Breast epithelium (tissue), 3 donors: ENCODE results near the gene GPHA2.

Source experiments
- POLR2A ChIP-seq: fragments of 450-650 bp; IDR thresholded peaks from one replicate; pipeline ENCODE4 v1.6.1; 2016; ENCODE audit warnings: antibody characterized with exemption, mild to moderate bottlenecking, moderate library complexity
- POLR2AphosphoS5 ChIP-seq, 3 donors: sonication (generic); formaldehyde crosslinking; IDR thresholded peaks; one replicate each; pipeline ENCODE4 v1.6.1; 2017; ENCODE audit warnings: antibody characterized with exemption in 3 of 3
- TF ChIP-seq, protein P1 (sequence below), 3 donors: fragments of 450-650 bp; IDR thresholded peaks; one replicate each; pipeline ENCODE4 v1.5.1; 2016 to 2017; ENCODE audit warnings: antibody characterized with exemption in 3 of 3, mild to moderate bottlenecking in 3 of 3, moderate library complexity in 3 of 3

DNA sequence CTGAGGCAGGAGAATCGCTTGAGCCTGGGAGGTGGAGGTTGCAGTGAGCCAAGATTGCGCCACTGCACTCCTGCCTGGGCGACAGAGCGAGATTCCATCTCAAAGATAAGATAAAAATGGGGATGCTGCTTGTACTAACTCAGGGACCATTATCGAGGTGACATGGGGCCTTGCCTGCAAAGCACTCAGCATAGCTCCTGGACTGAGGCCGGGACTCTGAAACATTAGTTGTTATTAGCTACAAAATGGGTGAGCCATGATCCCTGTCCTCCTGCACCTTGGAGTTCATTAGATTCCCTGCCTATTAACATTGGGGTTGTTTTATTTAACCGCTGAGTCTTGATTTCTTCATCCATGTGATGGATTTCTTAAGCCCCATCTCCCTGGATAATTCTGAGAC is 6.1 kb downstream of the GPHA2 start:
- no peak for TF ChIP-seq POLR2AphosphoS5 (IDR thresholded peaks at IDR 0.05)
- TF ChIP-seq, protein P1, sequence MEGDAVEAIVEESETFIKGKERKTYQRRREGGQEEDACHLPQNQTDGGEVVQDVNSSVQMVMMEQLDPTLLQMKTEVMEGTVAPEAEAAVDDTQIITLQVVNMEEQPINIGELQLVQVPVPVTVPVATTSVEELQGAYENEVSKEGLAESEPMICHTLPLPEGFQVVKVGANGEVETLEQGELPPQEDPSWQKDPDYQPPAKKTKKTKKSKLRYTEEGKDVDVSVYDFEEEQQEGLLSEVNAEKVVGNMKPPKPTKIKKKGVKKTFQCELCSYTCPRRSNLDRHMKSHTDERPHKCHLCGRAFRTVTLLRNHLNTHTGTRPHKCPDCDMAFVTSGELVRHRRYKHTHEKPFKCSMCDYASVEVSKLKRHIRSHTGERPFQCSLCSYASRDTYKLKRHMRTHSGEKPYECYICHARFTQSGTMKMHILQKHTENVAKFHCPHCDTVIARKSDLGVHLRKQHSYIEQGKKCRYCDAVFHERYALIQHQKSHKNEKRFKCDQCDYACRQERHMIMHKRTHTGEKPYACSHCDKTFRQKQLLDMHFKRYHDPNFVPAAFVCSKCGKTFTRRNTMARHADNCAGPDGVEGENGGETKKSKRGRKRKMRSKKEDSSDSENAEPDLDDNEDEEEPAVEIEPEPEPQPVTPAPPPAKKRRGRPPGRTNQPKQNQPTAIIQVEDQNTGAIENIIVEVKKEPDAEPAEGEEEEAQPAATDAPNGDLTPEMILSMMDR (IDR thresholded peaks at IDR 0.05): no peak
- no peak for TF ChIP-seq POLR2A
